ENCODE data around the gene NOVA2. TPM values are rescaled to one million over a fixed set of nuclear protein-coding genes. Genes with fewer than 3 reads are reported as not detected.
A peak's percentile ranks its signal among the peaks of the same experiment; 100 is the strongest.

Gene NOVA2
- total and polyA plus RNA-seq, 9 of the 15 experiments (the other 6 are each of a cell fraction or from before 2014, with no cell fraction given), result not detected

- TF ChIP-seq, protein P1, sequence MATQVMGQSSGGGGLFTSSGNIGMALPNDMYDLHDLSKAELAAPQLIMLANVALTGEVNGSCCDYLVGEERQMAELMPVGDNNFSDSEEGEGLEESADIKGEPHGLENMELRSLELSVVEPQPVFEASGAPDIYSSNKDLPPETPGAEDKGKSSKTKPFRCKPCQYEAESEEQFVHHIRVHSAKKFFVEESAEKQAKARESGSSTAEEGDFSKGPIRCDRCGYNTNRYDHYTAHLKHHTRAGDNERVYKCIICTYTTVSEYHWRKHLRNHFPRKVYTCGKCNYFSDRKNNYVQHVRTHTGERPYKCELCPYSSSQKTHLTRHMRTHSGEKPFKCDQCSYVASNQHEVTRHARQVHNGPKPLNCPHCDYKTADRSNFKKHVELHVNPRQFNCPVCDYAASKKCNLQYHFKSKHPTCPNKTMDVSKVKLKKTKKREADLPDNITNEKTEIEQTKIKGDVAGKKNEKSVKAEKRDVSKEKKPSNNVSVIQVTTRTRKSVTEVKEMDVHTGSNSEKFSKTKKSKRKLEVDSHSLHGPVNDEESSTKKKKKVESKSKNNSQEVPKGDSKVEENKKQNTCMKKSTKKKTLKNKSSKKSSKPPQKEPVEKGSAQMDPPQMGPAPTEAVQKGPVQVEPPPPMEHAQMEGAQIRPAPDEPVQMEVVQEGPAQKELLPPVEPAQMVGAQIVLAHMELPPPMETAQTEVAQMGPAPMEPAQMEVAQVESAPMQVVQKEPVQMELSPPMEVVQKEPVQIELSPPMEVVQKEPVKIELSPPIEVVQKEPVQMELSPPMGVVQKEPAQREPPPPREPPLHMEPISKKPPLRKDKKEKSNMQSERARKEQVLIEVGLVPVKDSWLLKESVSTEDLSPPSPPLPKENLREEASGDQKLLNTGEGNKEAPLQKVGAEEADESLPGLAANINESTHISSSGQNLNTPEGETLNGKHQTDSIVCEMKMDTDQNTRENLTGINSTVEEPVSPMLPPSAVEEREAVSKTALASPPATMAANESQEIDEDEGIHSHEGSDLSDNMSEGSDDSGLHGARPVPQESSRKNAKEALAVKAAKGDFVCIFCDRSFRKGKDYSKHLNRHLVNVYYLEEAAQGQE (IDR thresholded peaks at IDR 0.05; ENCODE audit: borderline replicate concordance), result no peak
- TF ChIP-seq, protein P1 (CRISPR knock-in tag; IDR thresholded peaks at IDR 0.05; ENCODE audit: low read depth), result 0 out of 2 replicates have a peak, but pooled peaks have one; percentile 27
- TF ChIP-seq NBN (IDR thresholded peaks at IDR 0.05; ENCODE audit: low read depth) (0 out of 2 replicates have a peak, but pooled peaks have one; percentile 14), HSF4 (CRISPR knock-in tag; IDR thresholded peaks at IDR 0.05; ENCODE audit: borderline replicate concordance) (no peak), MAX (CRISPR knock-in tag; IDR thresholded peaks at IDR 0.05) (peak; percentile 60), ELK3 (CRISPR knock-in tag; IDR thresholded peaks at IDR 0.05) (no peak), KAT7 (CRISPR knock-in tag; IDR thresholded peaks at IDR 0.05; ENCODE audit: borderline replicate concordance) (0 out of 2 replicates have a peak, but pooled peaks have one; percentile 52), CREB1 (IDR thresholded peaks at IDR 0.05) (no peak), CREB1 (CRISPR knock-in tag; IDR thresholded peaks at IDR 0.05) (0 out of 2 replicates have a peak, but pooled peaks have one; percentile 38), YY1 (IDR thresholded peaks at IDR 0.05; ENCODE audit: borderline replicate concordance in 1 of 3, control insufficient read depth in 1 of 3, extremely low read depth in 1 of 3, insufficient read depth in 3 of 3, insufficient read length in 1 of 3, insufficient replicate concordance in 2 of 3, low read depth in 1 of 3, low read length in 2 of 3) (peak in 2 of 3 experiments; percentile 41 to 45), ZSCAN29 (IDR thresholded peaks at IDR 0.05) (no peak)
- TF ChIP-seq, protein P2, sequence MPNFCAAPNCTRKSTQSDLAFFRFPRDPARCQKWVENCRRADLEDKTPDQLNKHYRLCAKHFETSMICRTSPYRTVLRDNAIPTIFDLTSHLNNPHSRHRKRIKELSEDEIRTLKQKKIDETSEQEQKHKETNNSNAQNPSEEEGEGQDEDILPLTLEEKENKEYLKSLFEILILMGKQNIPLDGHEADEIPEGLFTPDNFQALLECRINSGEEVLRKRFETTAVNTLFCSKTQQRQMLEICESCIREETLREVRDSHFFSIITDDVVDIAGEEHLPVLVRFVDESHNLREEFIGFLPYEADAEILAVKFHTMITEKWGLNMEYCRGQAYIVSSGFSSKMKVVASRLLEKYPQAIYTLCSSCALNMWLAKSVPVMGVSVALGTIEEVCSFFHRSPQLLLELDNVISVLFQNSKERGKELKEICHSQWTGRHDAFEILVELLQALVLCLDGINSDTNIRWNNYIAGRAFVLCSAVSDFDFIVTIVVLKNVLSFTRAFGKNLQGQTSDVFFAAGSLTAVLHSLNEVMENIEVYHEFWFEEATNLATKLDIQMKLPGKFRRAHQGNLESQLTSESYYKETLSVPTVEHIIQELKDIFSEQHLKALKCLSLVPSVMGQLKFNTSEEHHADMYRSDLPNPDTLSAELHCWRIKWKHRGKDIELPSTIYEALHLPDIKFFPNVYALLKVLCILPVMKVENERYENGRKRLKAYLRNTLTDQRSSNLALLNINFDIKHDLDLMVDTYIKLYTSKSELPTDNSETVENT (CRISPR knock-in tag; IDR thresholded peaks at IDR 0.05), result peak; percentile 52; the same call in 1 of the 2 replicates
- TF ChIP-seq, protein P3, sequence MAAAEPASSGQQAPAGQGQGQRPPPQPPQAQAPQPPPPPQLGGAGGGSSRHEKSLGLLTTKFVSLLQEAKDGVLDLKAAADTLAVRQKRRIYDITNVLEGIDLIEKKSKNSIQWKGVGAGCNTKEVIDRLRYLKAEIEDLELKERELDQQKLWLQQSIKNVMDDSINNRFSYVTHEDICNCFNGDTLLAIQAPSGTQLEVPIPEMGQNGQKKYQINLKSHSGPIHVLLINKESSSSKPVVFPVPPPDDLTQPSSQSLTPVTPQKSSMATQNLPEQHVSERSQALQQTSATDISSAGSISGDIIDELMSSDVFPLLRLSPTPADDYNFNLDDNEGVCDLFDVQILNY (CRISPR knock-in tag; IDR thresholded peaks at IDR 0.05), result no peak
Measured at GRCh38 chr19:45885556-45886426, 87.9 kb downstream of the NOVA2 start, which contains the start of gene IRF2BP1 (continued).
